Mucosa of descending colon (tissue), 3 donors: Measurements from ENCODE around the gene IFNAR1. TPM values are rescaled to one million over a fixed set of nuclear protein-coding genes. Genes with fewer than 3 reads are reported as not detected.

Source experiments
- ATAC-seq: fragments of 200-7000 bp; cut with Tn5 transposase; one replicate; pipeline ENCODE4 v1.9.1; 2020; ENCODE audit warnings: mild to moderate bottlenecking, moderate library complexity
- DNase-seq, 3 donors: peaks; one replicate each; pipeline ENCODE4 v3.0.0-alpha.2; 2020
- H3K36me3 ChIP-seq: fragments of 200-600 bp; one replicate; pipeline ENCODE4 v1.8.0; 2021; ENCODE audit warnings: low read depth, mild to moderate bottlenecking
- H3K4me1 ChIP-seq: fragments of 200-600 bp; one replicate; pipeline ENCODE4 v1.8.0; 2021; ENCODE audit warnings: low read depth, mild to moderate bottlenecking
- H3K4me3 ChIP-seq: fragments of 200-600 bp; one replicate; pipeline ENCODE4 v1.8.0; 2021; ENCODE audit warnings: mild to moderate bottlenecking
- H3K9me3 ChIP-seq: fragments of 200-600 bp; one replicate; pipeline ENCODE4 v1.8.0; 2021; ENCODE audit warnings: mild to moderate bottlenecking
- intact Hi-C, 2 donors: fragments of 100-400 bp; cut with DNase I in 1 of 2; cut with micrococcal nuclease in 1 of 2; formaldehyde crosslinking; loops; one replicate each; pipeline versions ENCODE4 v1.11.0 to v1.11.1; 2022; cut with DNase I, micrococcal nuclease
- total RNA-seq, 3 donors: library from RNA; stranded (reverse); fragmentation: NEBNext Ultra II Directional in 2 of 3; extraction: Animal tissue kit (Norgen Biotek cat#: 25700) in 2 of 3; gene quantifications; one replicate each; pipeline versions ENCODE4 v1.2.1 to v1.2.4, GENCODE V29; 2021 to 2023
- TF ChIP-seq, protein P1 (sequence below): fragments of 200-600 bp; IDR thresholded peaks from one replicate; pipeline ENCODE4 v1.8.0; 2022; ENCODE audit warnings: antibody characterized with exemption, mild to moderate bottlenecking
- donor health status: DM: no; HTN: no; CAD: no; lungs with moderate emphysema.
- donor health status: DM: no; HTN: no; CAD: no.
- donor health status: DM: no; HTN: yes; CAD: no.

The IFNAR1 gene
- total RNA-seq, 3 donors from 2014 or later: 41.9 to 49.5 (median 43.3) TPM

DNA sequence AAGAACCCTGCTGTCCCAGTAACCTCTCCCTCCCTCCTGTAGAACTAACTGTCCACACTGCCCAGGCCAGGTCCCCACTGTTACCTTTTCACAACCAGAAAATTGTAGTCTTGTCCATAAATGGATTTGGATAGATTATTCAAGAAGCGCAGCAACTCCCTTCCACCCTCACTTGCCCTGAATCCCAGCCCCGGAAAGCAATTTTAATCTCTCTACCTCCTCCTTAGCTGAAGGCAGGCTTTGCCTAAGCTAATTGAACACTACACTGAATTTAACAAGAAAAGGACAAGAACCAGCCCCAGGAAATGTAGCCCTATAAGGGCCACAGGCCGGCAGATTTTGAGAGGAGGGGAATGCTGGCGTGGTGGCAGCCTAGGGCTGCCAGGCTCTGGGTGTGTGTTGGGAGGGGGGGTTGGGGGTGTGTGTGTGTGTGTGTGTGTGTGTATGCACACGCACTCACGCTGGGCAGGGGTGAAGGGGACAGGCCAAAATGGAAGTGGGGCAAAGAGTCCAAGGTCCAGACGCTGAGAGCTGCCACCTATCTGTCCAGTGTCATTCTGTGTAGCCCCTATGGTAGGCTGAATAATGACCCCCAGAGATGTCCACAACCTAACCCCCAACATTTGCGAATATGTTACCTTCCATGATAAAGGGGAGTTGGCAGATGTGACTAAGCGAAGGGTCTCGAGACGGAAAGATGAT, 67.7 kb downstream of the IFNAR1 start:
- intact Hi-C loops: no loop called here
- DNase-seq (no peak), ATAC-seq (no peak)
- H3K9me3 ChIP-seq: no peaks in the 10 kb centered on the region
- no peaks in the 10 kb centered on the region for H3K4me1 ChIP-seq
- TF ChIP-seq, protein P1, sequence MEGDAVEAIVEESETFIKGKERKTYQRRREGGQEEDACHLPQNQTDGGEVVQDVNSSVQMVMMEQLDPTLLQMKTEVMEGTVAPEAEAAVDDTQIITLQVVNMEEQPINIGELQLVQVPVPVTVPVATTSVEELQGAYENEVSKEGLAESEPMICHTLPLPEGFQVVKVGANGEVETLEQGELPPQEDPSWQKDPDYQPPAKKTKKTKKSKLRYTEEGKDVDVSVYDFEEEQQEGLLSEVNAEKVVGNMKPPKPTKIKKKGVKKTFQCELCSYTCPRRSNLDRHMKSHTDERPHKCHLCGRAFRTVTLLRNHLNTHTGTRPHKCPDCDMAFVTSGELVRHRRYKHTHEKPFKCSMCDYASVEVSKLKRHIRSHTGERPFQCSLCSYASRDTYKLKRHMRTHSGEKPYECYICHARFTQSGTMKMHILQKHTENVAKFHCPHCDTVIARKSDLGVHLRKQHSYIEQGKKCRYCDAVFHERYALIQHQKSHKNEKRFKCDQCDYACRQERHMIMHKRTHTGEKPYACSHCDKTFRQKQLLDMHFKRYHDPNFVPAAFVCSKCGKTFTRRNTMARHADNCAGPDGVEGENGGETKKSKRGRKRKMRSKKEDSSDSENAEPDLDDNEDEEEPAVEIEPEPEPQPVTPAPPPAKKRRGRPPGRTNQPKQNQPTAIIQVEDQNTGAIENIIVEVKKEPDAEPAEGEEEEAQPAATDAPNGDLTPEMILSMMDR: no peak
- no peak overlapping the region for H3K4me3 ChIP-seq
- H3K36me3 ChIP-seq: no peaks in the 10 kb centered on the region

DNA sequence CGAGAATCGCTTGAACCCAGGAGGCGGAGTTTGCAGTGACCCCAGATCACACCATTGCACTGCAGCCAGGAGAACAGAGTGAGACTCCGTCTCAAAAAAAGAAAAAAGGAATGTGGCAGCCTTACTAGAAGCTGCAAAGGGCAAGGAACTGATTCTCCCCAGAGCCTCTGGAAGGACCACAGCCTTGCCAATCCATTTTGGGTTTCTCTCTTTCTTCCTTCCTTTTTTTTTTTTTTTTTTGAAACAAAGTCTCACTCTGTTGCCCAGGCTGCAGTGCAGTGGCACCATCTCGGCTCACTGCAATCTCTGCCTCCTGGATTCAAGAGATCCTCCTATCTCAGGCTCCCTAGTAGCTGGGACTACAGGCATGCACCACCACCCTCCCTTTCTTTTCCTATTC, 68.6 kb downstream of the IFNAR1 start:
- intact Hi-C loops: no loop called here
- H3K4me1 ChIP-seq: no peaks in the 10 kb centered on the region
- H3K36me3 ChIP-seq: no peaks in the 10 kb centered on the region
- H3K4me3 ChIP-seq: no peak overlapping the region
- H3K9me3 ChIP-seq: no peaks in the 10 kb centered on the region
- no peak for ATAC-seq
- DNase-seq: no peak
- TF ChIP-seq, protein P1: no peak

DNA sequence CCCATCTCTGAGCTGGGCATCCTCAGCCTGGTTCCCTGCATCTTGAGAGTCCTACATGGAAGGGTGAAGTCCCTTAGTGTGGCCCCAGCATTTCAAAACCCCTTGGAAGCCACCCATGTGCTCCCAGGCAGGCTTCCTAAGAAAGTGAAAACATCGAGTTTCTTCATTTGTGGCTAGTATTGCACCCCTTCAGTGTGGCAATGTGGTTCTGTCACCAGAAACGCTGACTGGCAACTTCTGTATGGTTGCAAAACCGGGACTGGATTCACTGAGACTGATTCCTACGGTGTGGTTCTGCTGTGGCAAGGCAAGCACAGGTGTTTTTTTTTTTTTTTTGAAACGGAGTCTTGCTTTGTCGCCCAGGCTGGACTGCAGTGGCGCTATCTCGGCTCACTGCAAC, 69.5 kb downstream of the IFNAR1 start:
- no peak for DNase-seq

DNA sequence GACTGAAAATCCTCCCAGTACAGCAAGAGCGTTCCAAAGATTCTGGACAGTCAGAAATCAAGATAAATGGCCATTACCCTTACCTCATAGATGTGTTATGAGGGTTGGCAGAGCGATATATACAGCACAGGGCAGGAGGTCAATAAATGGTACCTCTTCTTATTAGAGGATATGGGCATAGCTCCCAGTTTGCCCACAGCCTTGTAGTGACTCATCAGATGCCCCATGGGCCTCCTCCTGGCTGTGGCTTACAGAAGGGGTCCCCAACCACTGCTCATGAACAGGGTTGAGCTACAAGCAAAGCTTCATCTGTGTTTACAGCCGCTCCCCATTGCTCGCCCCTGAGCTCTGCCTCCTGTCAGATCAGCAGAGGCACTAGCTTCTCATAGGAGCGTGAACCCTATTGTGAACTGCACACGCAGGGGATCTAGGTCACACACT, 71.1 kb downstream of the IFNAR1 start:
- DNase-seq (no peak), ATAC-seq (no peak)
- TF ChIP-seq, protein P1: no peak
- Histone ChIP-seq H3K4me3 (no peak overlapping the region), H3K36me3 (no peaks in the 10 kb centered on the region), H3K9me3 (no peaks in the 10 kb centered on the region), H3K4me1 (no peaks in the 10 kb centered on the region)
- intact Hi-C loops: no loop called here

More for the DNA sequence above, 69.5 kb downstream of the IFNAR1 start:
- Histone ChIP-seq H3K4me1 (no peaks in the 10 kb centered on the region), H3K4me3 (no peak overlapping the region), H3K9me3 (no peaks in the 10 kb centered on the region), H3K36me3 (no peaks in the 10 kb centered on the region)
- intact Hi-C loops: no loop called here
- TF ChIP-seq, protein P1: no peak
- peak; percentile 44 for ATAC-seq

DNA sequence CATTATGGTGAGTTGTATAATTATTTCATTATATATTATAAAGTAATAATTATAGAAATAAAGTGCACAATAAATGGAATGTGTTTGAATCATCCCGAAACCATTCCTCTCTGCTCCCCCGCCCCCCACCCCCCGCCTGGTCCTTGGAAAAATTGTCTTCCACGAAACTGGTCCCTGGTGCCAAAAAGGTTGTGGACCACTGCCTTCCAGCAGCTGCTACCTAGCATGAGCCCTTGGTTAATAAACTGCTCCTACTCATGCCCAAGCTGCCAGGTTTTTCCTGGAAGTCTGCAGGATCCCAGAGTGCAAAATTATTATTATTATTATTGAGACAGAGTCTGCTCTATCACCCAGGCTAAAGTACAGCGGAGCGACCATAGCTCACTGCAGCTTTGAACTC, 71.7 kb downstream of the IFNAR1 start:
- H3K4me3 ChIP-seq: no peak overlapping the region
- no peaks in the 10 kb centered on the region for H3K36me3 ChIP-seq
- H3K9me3 ChIP-seq: no peaks in the 10 kb centered on the region
- TF ChIP-seq, protein P1: no peak
- intact Hi-C loops: no loop called here
- H3K4me1 ChIP-seq: no peaks in the 10 kb centered on the region
- ATAC-seq (no peak), DNase-seq (no peak)
